H1 (cell line): ENCODE measurements around the gene ZBTB7B. TPM values are rescaled to one million over a fixed set of nuclear protein-coding genes. Genes with fewer than 3 reads are reported as not detected.
"Not testable (repeated sequence)": the region's sequence is repeated elsewhere in the genome, so short reads cannot be mapped to it uniquely, and the experiment has no call there.

Source experiments
- CTCF ChIA-PET: fragments of 300-600 bp; sonication (Branson Sonifier 250); formaldehyde crosslinking; loops from one replicate; lab custom pipeline; 2021; ENCODE audit not compliant: partially characterized antibody; lab: Charles Lee
- POLR2A ChIA-PET: fragments of 300-600 bp; sonication (Branson Sonifier 250); formaldehyde crosslinking; loops from one replicate; lab custom pipeline; 2021; ENCODE audit warnings: inconsistent platforms; ENCODE audit not compliant: partially characterized antibody; lab: Charles Lee
- DNase-seq, 2 experiments: peaks; one replicate each; pipeline versions ENCODE4 v3.0.0 to v3.0.0-alpha.2; 2010 to 2022; ENCODE audit warnings: low spot score in 2 of 2, low read depth in 1 of 2, mixed read lengths in 1 of 2
- FAIRE-seq: peaks from 2 replicates; lab custom pipeline; 2011; peaks lifted over from hg19 to GRCh38; lab: Jason Lieb, UNC
- H2AFZ ChIP-seq: 2 replicates; pipeline ENCODE4 v1.8.1; 2012; ENCODE audit warnings: low read length, inconsistent platforms
- H2AK5ac ChIP-seq: 2 replicates; pipeline ENCODE4 v1.6.1; 2013; ENCODE audit warnings: low read depth, low read length
- H2BK120ac ChIP-seq: replicated peaks from 2 replicates; pipeline ENCODE3; 2013; ENCODE audit warnings: low read depth, low read length, inconsistent platforms
- H2BK12ac ChIP-seq: 2 replicates; pipeline ENCODE4 v1.6.1; 2013; ENCODE audit warnings: low read depth, low read length
- H2BK15ac ChIP-seq: 2 replicates; pipeline ENCODE4 v1.6.1; 2013; ENCODE audit warnings: low read length
- H2BK20ac ChIP-seq: 2 replicates; pipeline ENCODE4 v1.6.1; 2013; ENCODE audit warnings: low read length
- H2BK5ac ChIP-seq: 2 replicates; pipeline ENCODE4 v1.6.1; 2013; ENCODE audit warnings: low read depth, low read length
- H3K14ac ChIP-seq: 2 replicates; pipeline ENCODE4 v1.6.1; 2013; ENCODE audit warnings: inconsistent platforms; ENCODE audit not compliant: insufficient read length
- H3K18ac ChIP-seq: 2 replicates; pipeline ENCODE4 v1.6.1; 2013; ENCODE audit warnings: low read length; ENCODE audit errors: extremely low read depth
- H3K23ac ChIP-seq: 2 replicates; pipeline ENCODE4 v1.6.1; 2013; ENCODE audit warnings: inconsistent platforms; ENCODE audit not compliant: insufficient read length
- H3K23me2 ChIP-seq: 2 replicates; pipeline ENCODE4 v1.6.1; 2013; ENCODE audit warnings: low read depth, low read length
- H3K27ac ChIP-seq: 2 replicates; pipeline ENCODE4 v1.6.1; 2011; ENCODE audit warnings: low read depth, low read length, inconsistent platforms
- H3K27me3 ChIP-seq, 4 experiments: replicated peaks in 1 of 4; 1 replicate in 1 of 4; 2 replicates in 3 of 4; pipeline versions ENCODE4 v1.6.1 to v1.8.1; 2011 to 2013; ENCODE audit warnings: low read length in 3 of 4, mild to moderate bottlenecking in 3 of 4, inconsistent platforms in 2 of 4, mixed read lengths in 2 of 4, moderate library complexity in 1 of 4; ENCODE audit not compliant: control insufficient read depth in 3 of 4, insufficient read depth in 3 of 4; ENCODE audit errors: extremely low read depth in 1 of 4
- H3K36me3 ChIP-seq, 4 experiments: 2 replicates each; pipeline versions ENCODE4 v1.6.1 to v1.8.1; 2011 to 2013; ENCODE audit warnings: mild to moderate bottlenecking in 4 of 4, low read length in 3 of 4, moderate library complexity in 2 of 4, control low read depth in 1 of 4, inconsistent platforms in 1 of 4; ENCODE audit not compliant: insufficient read depth in 4 of 4, control insufficient read depth in 2 of 4
- H3K4ac ChIP-seq: replicated peaks from 2 replicates; pipeline ENCODE3; 2013; ENCODE audit warnings: low read length, low read depth, mixed read lengths, inconsistent platforms; ENCODE audit not compliant: insufficient read length
- H3K4me1 ChIP-seq, 4 experiments: replicated peaks in 1 of 4; 1 replicate in 1 of 4; 2 replicates in 3 of 4; pipeline versions ENCODE4 v1.6.1 to v1.8.1; 2011 to 2013; ENCODE audit warnings: low read length in 3 of 4, inconsistent platforms in 2 of 4, mixed read lengths in 1 of 4; ENCODE audit not compliant: insufficient read depth in 4 of 4, control insufficient read depth in 3 of 4
- H3K4me2 ChIP-seq, 2 experiments: 2 replicates each; pipeline versions ENCODE4 v1.6.1 to v1.8.1; 2011 to 2013; ENCODE audit warnings: low read depth in 2 of 2, low read length in 2 of 2, control low read depth in 1 of 2, inconsistent platforms in 1 of 2, mild to moderate bottlenecking in 1 of 2; ENCODE audit not compliant: insufficient read depth in 1 of 2
- H3K4me3 ChIP-seq, 4 experiments: fragments of 200-600, 300-600 bp in 1 of 4; sonication (generic), shearing (Covaris generic), sonication (Bioruptor Twin) in 1 of 4; 2 replicates each; pipeline versions ENCODE4 v1.5.1 to v1.8.1; 2011 to 2016; ENCODE audit warnings: low read length in 4 of 4, low read depth in 3 of 4, control low read depth in 2 of 4, inconsistent platforms in 2 of 4, mild to moderate bottlenecking in 2 of 4, mixed read lengths in 1 of 4, moderate library complexity in 1 of 4; ENCODE audit not compliant: insufficient read depth in 2 of 4; ENCODE audit errors: extremely low read depth in 1 of 4
- H3K56ac ChIP-seq: replicated peaks from 2 replicates; pipeline ENCODE3; 2013; ENCODE audit warnings: low read depth, mild to moderate bottlenecking, mixed read lengths, low read length, inconsistent platforms; ENCODE audit not compliant: insufficient read length
- H3K79me1 ChIP-seq: 2 replicates; pipeline ENCODE4 v1.6.1; 2013; ENCODE audit warnings: low read depth, low read length, control low read depth
- H3K79me2 ChIP-seq, 2 experiments: 2 replicates each; pipeline versions ENCODE4 v1.6.1 to v1.8.1; 2012 to 2013; ENCODE audit warnings: low read length in 2 of 2, mild to moderate bottlenecking in 2 of 2, inconsistent platforms in 1 of 2; ENCODE audit not compliant: insufficient read depth in 2 of 2, control insufficient read depth in 1 of 2
- H3K9ac ChIP-seq, 4 experiments: replicated peaks in 1 of 4; 1 replicate in 1 of 4; 2 replicates in 3 of 4; pipeline versions ENCODE4 v1.6.1 to v1.8.1; 2011 to 2013; ENCODE audit warnings: low read depth in 3 of 4, low read length in 3 of 4, control low read depth in 2 of 4, mild to moderate bottlenecking in 2 of 4, moderate library complexity in 2 of 4, inconsistent platforms in 1 of 4; ENCODE audit errors: extremely low read depth in 1 of 4
- H3K9me3 ChIP-seq, 2 experiments: 2 replicates each; pipeline versions ENCODE4 v1.6.1 to v1.8.1; 2012 to 2013; ENCODE audit warnings: mild to moderate bottlenecking in 2 of 2, moderate library complexity in 2 of 2, control low read depth in 1 of 2, inconsistent platforms in 1 of 2, low read depth in 1 of 2, low read length in 1 of 2, mixed read lengths in 1 of 2; ENCODE audit not compliant: insufficient read depth in 2 of 2
- H4K20me1 ChIP-seq, 2 experiments: replicated peaks in 1 of 2; 2 replicates each; pipeline versions ENCODE3 to v1.8.1; 2011 to 2013; ENCODE audit warnings: inconsistent platforms in 2 of 2, low read length in 2 of 2, mild to moderate bottlenecking in 1 of 2; ENCODE audit not compliant: insufficient read depth in 2 of 2, control insufficient read depth in 1 of 2
- H4K5ac ChIP-seq: 2 replicates; pipeline ENCODE4 v1.6.1; 2013; ENCODE audit warnings: low read length, low read depth, mixed read lengths, inconsistent platforms; ENCODE audit not compliant: insufficient read length
- H4K8ac ChIP-seq: 2 replicates; pipeline ENCODE4 v1.8.0; 2013; ENCODE audit warnings: mild to moderate bottlenecking, moderate library complexity, low read length, inconsistent platforms; ENCODE audit not compliant: insufficient read depth; ENCODE audit errors: extremely low read depth
- H4K91ac ChIP-seq: replicated peaks from 2 replicates; pipeline ENCODE3; 2013; ENCODE audit warnings: low read length, mixed read lengths, inconsistent platforms; ENCODE audit not compliant: insufficient read length
- WGBS, 2 experiments: shearing (Covaris generic) in 1 of 2; methylation state at CpG; one replicate each; pipeline versions ENCODE4 v1.1.6 to v1.1.7; 2013 to 2015; ENCODE audit warnings: low lambda C conversion rate in 2 of 2, mixed read lengths in 2 of 2, inconsistent platforms in 1 of 2, low coverage in 1 of 2, missing lambda C conversion rate in 1 of 2; ENCODE audit not compliant: insufficient replicate concordance in 2 of 2, insufficient coverage in 1 of 2, insufficient read length in 1 of 2; ENCODE audit errors: extremely low coverage in 1 of 2, missing lambda C conversion rate in 1 of 2; 5-methylcytosine and 5-hydroxymethylcytosine counted together
- polyA plus RNA-seq, 7 experiments: library from polyadenylated mRNA; depleted of rRNA in 3 of 7; stranded (reverse) in 5 of 7; unstranded in 2 of 7; fragments of >200 nt in 5 of 7; fragments of 200-250 nt in 2 of 7; gene quantifications; 1 replicate in 5 of 7; 2 replicates in 1 of 7; 4 replicates in 1 of 7; pipeline versions ENCODE4 v1.2.1 to v1.2.3, GENCODE V29; 2011 to 2013; ENCODE audit warnings: missing spikeins in 2 of 7, mixed read lengths in 2 of 7
- total RNA-seq: library from RNA; stranded (reverse); fragmentation: NEBNext Ultra II Directional; extraction: Animal tissue kit (Norgen Biotek cat#: 25700); gene quantifications from 2 replicates; pipeline ENCODE4 v1.2.1, GENCODE V29; 2021

Gene ZBTB7B
- total and polyA plus RNA-seq, 2 of the 8 experiments (the other 6 are each of a cell fraction or from before 2014, with no cell fraction given) = 24.5 to 36.9 TPM

- not testable (repeated sequence) for H4K8ac ChIP-seq, H3K9me3 ChIP-seq, H3K79me1 ChIP-seq, H3K9ac ChIP-seq, H2BK120ac ChIP-seq, H3K23ac ChIP-seq, H3K56ac ChIP-seq, H2BK20ac ChIP-seq, H3K18ac ChIP-seq, H4K5ac ChIP-seq, H3K14ac ChIP-seq, H3K4me2 ChIP-seq, H2BK15ac ChIP-seq, H2BK12ac ChIP-seq, H2AK5ac ChIP-seq, H4K91ac ChIP-seq, H3K4me3 ChIP-seq, H3K27me3 ChIP-seq, H2AFZ ChIP-seq, H3K27ac ChIP-seq, H2BK5ac ChIP-seq, FAIRE-seq, DNase-seq, H3K23me2 ChIP-seq, H3K4me1 ChIP-seq, H3K4ac ChIP-seq
- WGBS, 2 experiments = 90% methylated on average over 3 of the region's 4 CpGs; no CpG with 5 or more reads in 1 of the 2 experiments
- ChIA-PET POLR2A (interaction anchor here (0.6 to 42.8 kb wide), 7 partner anchors 7 to 156 kb away, joined by 3 to 702 read pairs (median 4); partner anchors contain the start of genes CKS1B, FLAD1, LENEP and PBXIP1), CTCF (interaction anchor here (1.5 to 20.6 kb wide), 3 partner anchors 10 to 152 kb away, joined by 3 to 334 read pairs (median 8); partner anchors contain the start of gene LENEP)
- H3K36me3 ChIP-seq = peaks cover 11 to 47% (median 33%) of the 10 kb centered on the region in 4 experiments
- peaks cover 4 to 51% of the 10 kb centered on the region in 2 experiments for H3K79me2 ChIP-seq
- H4K20me1 ChIP-seq = peaks cover 15 to 22% of the 10 kb centered on the region in 2 experiments
These were observed 15.9 kb upstream of the ZBTB7B start for GRCh38 chr1:154986736-154987135.
